Choroid plexus epithelial cell (primary cell): ENCODE measurements around the gene EXOC4.

Source experiments
- DNase-seq: peaks from one replicate; pipeline ENCODE4 v3.0.0-alpha.2; 2010; ENCODE audit warnings: low read depth
- H3K4me3 ChIP-seq: 2 replicates; pipeline ENCODE4 v1.5.1; 2011; ENCODE audit warnings: low read depth, mild to moderate bottlenecking, control low read depth, low read length, moderate library complexity
- TF ChIP-seq, protein P1 (sequence below): conservative IDR thresholded peaks from 2 replicates; pipeline ENCODE4 v1.5.1; 2011; ENCODE audit warnings: low read depth, mild to moderate bottlenecking, control low read depth, inconsistent platforms, low read length, moderate library complexity

The EXOC4 gene

GRCh38 chr7:133808493-133808866, 555.6 kb downstream of the EXOC4 start:
- TF ChIP-seq, protein P1, sequence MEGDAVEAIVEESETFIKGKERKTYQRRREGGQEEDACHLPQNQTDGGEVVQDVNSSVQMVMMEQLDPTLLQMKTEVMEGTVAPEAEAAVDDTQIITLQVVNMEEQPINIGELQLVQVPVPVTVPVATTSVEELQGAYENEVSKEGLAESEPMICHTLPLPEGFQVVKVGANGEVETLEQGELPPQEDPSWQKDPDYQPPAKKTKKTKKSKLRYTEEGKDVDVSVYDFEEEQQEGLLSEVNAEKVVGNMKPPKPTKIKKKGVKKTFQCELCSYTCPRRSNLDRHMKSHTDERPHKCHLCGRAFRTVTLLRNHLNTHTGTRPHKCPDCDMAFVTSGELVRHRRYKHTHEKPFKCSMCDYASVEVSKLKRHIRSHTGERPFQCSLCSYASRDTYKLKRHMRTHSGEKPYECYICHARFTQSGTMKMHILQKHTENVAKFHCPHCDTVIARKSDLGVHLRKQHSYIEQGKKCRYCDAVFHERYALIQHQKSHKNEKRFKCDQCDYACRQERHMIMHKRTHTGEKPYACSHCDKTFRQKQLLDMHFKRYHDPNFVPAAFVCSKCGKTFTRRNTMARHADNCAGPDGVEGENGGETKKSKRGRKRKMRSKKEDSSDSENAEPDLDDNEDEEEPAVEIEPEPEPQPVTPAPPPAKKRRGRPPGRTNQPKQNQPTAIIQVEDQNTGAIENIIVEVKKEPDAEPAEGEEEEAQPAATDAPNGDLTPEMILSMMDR: no peak
- no peak overlapping the region for H3K4me3 ChIP-seq
- DNase-seq: no peak

DNA sequence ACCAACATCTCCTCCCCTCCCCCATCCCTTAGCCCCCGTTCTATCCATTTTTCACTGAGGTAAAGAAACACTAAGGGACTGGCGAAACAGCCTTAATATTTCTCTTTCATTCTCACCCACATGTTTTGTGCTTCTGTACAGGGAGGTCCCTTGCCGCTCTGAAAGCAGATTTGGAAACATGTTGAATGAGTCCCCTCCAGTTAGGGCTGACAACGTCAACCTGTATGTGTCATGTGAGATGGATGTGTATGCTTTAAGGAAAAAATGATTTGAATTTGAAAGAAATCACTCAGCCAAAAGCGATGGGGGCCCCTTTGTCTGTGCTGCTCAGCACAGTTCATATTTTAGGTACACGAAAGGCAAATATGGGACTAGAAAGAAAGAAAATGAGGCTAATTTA, 560.0 kb downstream of the EXOC4 start:
- no peak overlapping the region for H3K4me3 ChIP-seq

DNA sequence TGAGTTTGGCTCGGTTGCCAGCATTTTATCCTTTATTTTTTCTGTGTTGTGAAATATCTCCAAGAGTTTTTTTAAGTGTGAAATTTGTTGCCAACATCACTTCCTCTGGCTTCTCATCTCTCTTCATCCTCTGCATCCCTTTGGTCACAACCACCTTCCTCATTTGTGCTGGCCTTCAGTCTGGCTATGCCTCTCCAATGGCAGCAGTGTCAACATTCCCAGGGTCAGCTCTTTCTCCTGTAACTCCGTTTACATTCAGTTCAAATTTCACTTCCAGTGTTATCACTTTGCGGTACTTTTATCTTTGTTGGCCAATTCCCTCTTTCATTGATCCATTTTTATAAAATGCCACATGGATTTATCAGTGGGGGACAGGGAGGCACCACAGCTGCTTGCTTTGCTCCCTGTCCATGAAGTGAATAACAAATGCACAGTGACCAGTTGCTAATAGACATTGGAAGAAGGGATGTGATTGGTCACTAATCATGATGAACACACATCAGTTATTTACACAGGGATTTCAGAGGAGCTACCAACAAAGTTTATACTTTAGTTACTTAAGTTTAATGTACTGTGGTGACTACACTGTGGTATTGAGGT, 562.8 kb downstream of the EXOC4 start:
- TF ChIP-seq, protein P1: no peak
- DNase-seq: peak; percentile 31
- H3K4me3 ChIP-seq: no peak overlapping the region

More for the DNA sequence above, 560.0 kb downstream of the EXOC4 start:
- DNase-seq: no peak
- TF ChIP-seq, protein P1: no peak

DNA sequence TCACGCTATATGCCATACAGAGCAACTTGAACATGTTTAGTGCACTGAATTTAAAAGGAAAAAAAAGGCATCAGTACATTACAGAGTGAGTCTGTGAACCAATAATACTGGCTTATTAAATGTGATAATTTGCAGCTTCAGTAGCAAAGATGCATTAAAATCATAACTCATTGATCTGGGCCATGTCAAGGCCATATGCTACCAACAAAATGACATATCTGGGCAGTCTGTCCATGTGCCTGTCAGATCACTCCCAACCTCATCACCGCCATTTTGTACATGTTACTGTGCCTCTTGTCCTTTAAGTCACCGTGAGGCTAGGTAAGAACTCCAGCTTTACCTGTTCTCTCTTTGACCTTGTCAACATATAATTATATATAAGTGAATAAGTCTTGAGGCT, 566.8 kb downstream of the EXOC4 start:
- TF ChIP-seq, protein P1: no peak
- no peak for DNase-seq
- H3K4me3 ChIP-seq: no peak overlapping the region

DNA sequence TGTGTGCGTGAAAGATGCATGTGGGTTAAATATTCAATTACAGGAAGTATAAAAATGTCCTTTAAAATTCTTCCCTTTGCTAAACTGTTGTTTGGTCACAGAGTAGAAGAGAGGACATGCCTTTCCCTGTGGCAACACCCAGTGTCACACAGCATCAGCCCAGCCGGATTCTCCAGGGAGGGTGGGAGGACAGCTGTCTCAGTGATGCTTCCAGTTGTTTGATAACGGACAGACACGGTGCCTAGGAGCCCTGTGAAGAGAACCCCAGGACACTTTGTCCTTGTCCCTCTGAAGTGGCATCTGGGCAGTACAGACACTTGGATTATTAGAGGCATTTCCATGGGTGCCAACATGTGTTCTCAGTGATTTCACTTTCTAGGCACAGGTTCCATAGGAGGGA, 567.7 kb downstream of the EXOC4 start:
- H3K4me3 ChIP-seq: no peak overlapping the region
- TF ChIP-seq, protein P1: no peak
- DNase-seq: no peak

DNA sequence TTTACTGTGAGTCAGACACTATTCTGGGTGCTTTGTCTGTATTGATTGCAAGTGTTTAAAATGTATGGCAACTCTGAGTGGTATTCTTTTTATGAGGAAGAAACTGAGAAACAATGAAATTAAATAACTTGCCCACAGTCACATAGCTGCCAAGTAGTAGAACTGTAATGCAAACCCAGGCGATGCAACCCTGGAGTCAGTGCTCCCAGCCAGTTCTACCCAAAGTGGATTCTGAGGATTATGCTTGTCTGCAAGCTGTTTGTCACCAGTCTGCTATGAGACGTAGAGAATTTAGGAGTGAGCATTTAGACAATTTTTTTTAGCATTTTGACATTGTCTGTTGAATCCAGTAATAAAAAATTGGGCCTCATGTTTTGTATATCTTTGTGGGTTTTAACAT, 568.3 kb downstream of the EXOC4 start:
- DNase-seq: no peak
- TF ChIP-seq, protein P1: no peak
- H3K4me3 ChIP-seq: no peak overlapping the region

- TF ChIP-seq, protein P1: no peak
- DNase-seq: no peak
- H3K4me3 ChIP-seq: no peak overlapping the region
Observed at GRCh38 chr7:133822001-133822641, 569.2 kb downstream of the EXOC4 start.
